HEK293 (cell line): ENCODE results near the gene CARM1.

Experiments used
- CTCF ChIA-PET: fragments of 350-600 bp; formaldehyde crosslinking; extraction: SDS; loops from one replicate; lab custom pipeline; 2021; ENCODE audit warnings: antibody characterized with exemption; lab: Yijun Ruan, JAX
- POLR2A ChIA-PET: fragments of 300-600 bp; formaldehyde crosslinking; extraction: SDS; loops from one replicate; lab custom pipeline; 2020; ENCODE audit warnings: antibody characterized with exemption, inconsistent platforms; lab: Yijun Ruan, JAX
- H3K27ac ChIP-seq: fragments of 200-500 bp; sonication (Bioruptor generic); 2 replicates; pipeline ENCODE4 v1.5.1; 2014; ENCODE audit warnings: low read depth, low read length, control low read depth, inconsistent platforms; ENCODE audit errors: extremely low read depth
- H3K36me3 ChIP-seq, 2 experiments: fragments of 200-500 bp in 1 of 2; sonication (Bioruptor generic) in 1 of 2; 1 replicate in 1 of 2; 2 replicates in 1 of 2; pipeline ENCODE4 v1.5.1; 2014 to 2017; ENCODE audit warnings: inconsistent platforms in 2 of 2, low read length in 2 of 2; ENCODE audit not compliant: control insufficient read depth in 2 of 2, insufficient read depth in 1 of 2
- H3K4me1 ChIP-seq: fragments of 200-500 bp; sonication (Bioruptor generic); 2 replicates; pipeline ENCODE4 v1.5.1; 2014; ENCODE audit warnings: mild to moderate bottlenecking, low read length, inconsistent platforms; ENCODE audit not compliant: control insufficient read depth, insufficient read depth
- H3K4me3 ChIP-seq: 2 replicates; pipeline ENCODE4 v1.5.1; 2011; ENCODE audit warnings: low read depth, mild to moderate bottlenecking, control low read depth, low read length, moderate library complexity
- H3K9me3 ChIP-seq: fragments of 200-500 bp; sonication (Bioruptor generic); 2 replicates; pipeline ENCODE4 v1.5.1; 2014; ENCODE audit warnings: low read depth, low read length, inconsistent platforms; ENCODE audit not compliant: control insufficient read depth, insufficient read depth
- EGR2 ChIP-seq: fragments of 450-650 bp; formaldehyde crosslinking; IDR thresholded peaks from 2 replicates; pipeline ENCODE4 v1.5.1; 2016; ENCODE audit warnings: low read depth, missing biosample characterization, missing genetic modification characterization
- GFI1B ChIP-seq: fragments of 450-650 bp; formaldehyde crosslinking; IDR thresholded peaks from 2 replicates; pipeline ENCODE4 v1.5.1; 2016; ENCODE audit warnings: missing biosample characterization, missing genetic modification characterization
- KLF9 ChIP-seq: fragments of 450-650 bp; formaldehyde crosslinking; IDR thresholded peaks from 2 replicates; pipeline ENCODE4 v1.5.1; 2016; ENCODE audit warnings: missing biosample characterization, missing genetic modification characterization, low read depth
- REST ChIP-seq: fragments of 450-650 bp; formaldehyde crosslinking; IDR thresholded peaks from 2 replicates; pipeline ENCODE4 v1.5.1; 2016; ENCODE audit warnings: missing biosample characterization, missing genetic modification characterization
- SETDB1 ChIP-seq: IDR thresholded peaks from one replicate; pipeline ENCODE4 v1.6.1; 2017; ENCODE audit warnings: mild to moderate bottlenecking, low read length, moderate library complexity, mixed read lengths; ENCODE audit not compliant: insufficient read length
- SP3 ChIP-seq: fragments of 450-650 bp; formaldehyde crosslinking; IDR thresholded peaks from 2 replicates; pipeline ENCODE4 v1.5.1; 2016; ENCODE audit warnings: missing biosample characterization, missing genetic modification characterization
- ZFHX2 ChIP-seq: fragments of 450-650 bp; formaldehyde crosslinking; conservative IDR thresholded peaks from 2 replicates; pipeline ENCODE4 v1.5.1; 2016; ENCODE audit warnings: missing biosample characterization, missing genetic modification characterization
- ZFP69B ChIP-seq: fragments of 450-650 bp; formaldehyde crosslinking; IDR thresholded peaks from 2 replicates; pipeline ENCODE4 v1.5.1; 2016; ENCODE audit warnings: missing biosample characterization, missing genetic modification characterization
- ZNF175 ChIP-seq: fragments of 450-650 bp; formaldehyde crosslinking; IDR thresholded peaks from 2 replicates; pipeline ENCODE4 v1.5.1; 2016; ENCODE audit warnings: missing biosample characterization, missing genetic modification characterization
- ZNF221 ChIP-seq: fragments of 450-650 bp; formaldehyde crosslinking; IDR thresholded peaks from 2 replicates; pipeline ENCODE4 v1.5.1; 2017; ENCODE audit warnings: missing biosample characterization, missing genetic modification characterization, borderline replicate concordance
- ZNF398 ChIP-seq: fragments of 450-650 bp; formaldehyde crosslinking; IDR thresholded peaks from 2 replicates; pipeline ENCODE4 v1.5.1; 2017; ENCODE audit warnings: missing biosample characterization, missing genetic modification characterization
- ZNF488 ChIP-seq: fragments of 450-650 bp; formaldehyde crosslinking; IDR thresholded peaks from 2 replicates; pipeline ENCODE4 v1.5.1; 2016; ENCODE audit warnings: missing biosample characterization, missing genetic modification characterization
- ZNF548 ChIP-seq: fragments of 450-650 bp; formaldehyde crosslinking; IDR thresholded peaks from 2 replicates; pipeline ENCODE4 v1.5.1; 2016; ENCODE audit warnings: missing biosample characterization, missing genetic modification characterization
- ZNF596 ChIP-seq: fragments of 450-650 bp; IDR thresholded peaks from 2 replicates; pipeline ENCODE4 v1.5.0; 2018; ENCODE audit warnings: missing biosample characterization, mild to moderate bottlenecking, missing genetic modification characterization, moderate library complexity
- ZNF645 ChIP-seq: fragments of 450-650 bp; formaldehyde crosslinking; IDR thresholded peaks from 2 replicates; pipeline ENCODE4; 2016; ENCODE audit warnings: missing biosample characterization, missing genetic modification characterization
- ZNF692 ChIP-seq: fragments of 450-650 bp; formaldehyde crosslinking; IDR thresholded peaks from 2 replicates; pipeline ENCODE4 v1.5.1; 2016; ENCODE audit warnings: missing biosample characterization, missing genetic modification characterization
- ZNF777 ChIP-seq: fragments of 450-650 bp; formaldehyde crosslinking; IDR thresholded peaks from 2 replicates; pipeline ENCODE4 v1.5.1; 2017; ENCODE audit warnings: missing biosample characterization, missing genetic modification characterization, borderline replicate concordance

CARM1 gene

GRCh38 chr19:10923260-10924112, 52.1 kb downstream of the CARM1 start:
- CTCF ChIA-PET: interaction anchor here (0.6 kb wide), 1 partner anchor 12 kb away, joined by 3 read pairs; no protein-coding TSS in a partner anchor

GRCh38 chr19:10924597-10924996, 53.2 kb downstream of the CARM1 start:
- peaks cover 0 to 65% of the 10 kb centered on the region in 2 experiments; a peak in 2 of 3 replicates for H3K36me3 ChIP-seq
- H3K4me1 ChIP-seq: peaks cover 3% of the 10 kb centered on the region; the same call in 1 of the 2 replicates
- TF ChIP-seq EGR2 (peak; percentile 86), ZFHX2 (peak; percentile 73), ZNF596 (tag by site-specific recombination) (no peak), ZNF175 (tag by site-specific recombination) (no peak)
- no peaks in the 10 kb centered on the region for H3K9me3 ChIP-seq
- H3K27ac ChIP-seq: no peak overlapping the region
- H3K4me3 ChIP-seq: no peak overlapping the region
- POLR2A ChIA-PET: interaction anchor here (0.9 to 1.2 kb wide), 2 partner anchors 9 to 27 kb away, joined by 4 read pairs; no protein-coding TSS in a partner anchor
- CTCF ChIA-PET: interaction anchor here (0.7 kb wide), 1 partner anchor 366 kb away, joined by 4 read pairs; no protein-coding TSS in a partner anchor

More at GRCh38 chr19:10923260-10924112, 52.1 kb downstream of the CARM1 start:
- Histone ChIP-seq H3K36me3 (peaks cover 0 to 77% of the 10 kb centered on the region in 2 experiments; a peak in 2 of 3 replicates), H3K4me3 (no peak overlapping the region), H3K4me1 (peaks cover 3% of the 10 kb centered on the region; the same call in 1 of the 2 replicates), H3K9me3 (no peaks in the 10 kb centered on the region), H3K27ac (no peak overlapping the region)
- POLR2A ChIA-PET: no interaction called here
- 0 out of 2 replicates have a peak, but pooled peaks have one; percentile 33 for TF ChIP-seq REST (tag by site-specific recombination)
- no peak for TF ChIP-seq ZNF175 (tag by site-specific recombination)
- TF ChIP-seq ZNF488 (tag by site-specific recombination): no peak

- CTCF ChIA-PET: interaction anchor here (0.5 to 0.9 kb wide), 3 partner anchors 9 to 53 kb away, joined by 3 to 4 read pairs (median 3); no protein-coding TSS in a partner anchor
- Histone ChIP-seq H3K4me1 (peaks cover 8% of the 10 kb centered on the region), H3K36me3 (peaks cover 14 to 53% of the 10 kb centered on the region in 2 experiments), H3K4me3 (peak overlapping the region; percentile 68), H3K27ac (peak overlapping the region; percentile 33; the same call in 1 of the 2 replicates), H3K9me3 (no peaks in the 10 kb centered on the region)
- POLR2A ChIA-PET: interaction anchor here (0.6 to 1.3 kb wide), 4 partner anchors 16 to 92 kb away, joined by 3 to 8 read pairs (median 4); partner anchors contain the start of gene TMED1
- TF ChIP-seq GFI1B (tag by site-specific recombination): no peak
- no peak for TF ChIP-seq ZNF548 (tag by site-specific recombination)
- peak; percentile 59; the same call in 1 of the 2 replicates for TF ChIP-seq ZNF692
- peak; percentile 39; the same call in 1 of the 2 replicates for TF ChIP-seq ZNF398
- peak; percentile 80 for TF ChIP-seq ZNF777 (tag by site-specific recombination)
- TF ChIP-seq ZFP69B (tag by site-specific recombination): 0 out of 2 replicates have a peak, but pooled peaks have one; percentile 59
- TF ChIP-seq ZFHX2: peak; percentile 42
- peak; percentile 10; the same call in 1 of the 2 replicates for TF ChIP-seq KLF9
- no peak for TF ChIP-seq SETDB1
- no peak for TF ChIP-seq ZNF645 (tag by site-specific recombination)
- TF ChIP-seq ZNF221 (tag by site-specific recombination): no peak
- no peak for TF ChIP-seq SP3 (tag by site-specific recombination)
Observed at GRCh38 chr19:10927730-10928562, 56.6 kb downstream of the CARM1 start.
